ENCODE data around the gene TMPRSS11A.

Gene TMPRSS11A

GRCh38 chr4:67963356-67963755 is at the start of gene TMPRSS11A:
TSS of gene TMPRSS11A (minus strand) at chr4:67963493. CDS start at chr4:67963393, 100 bp downstream.
- no peak for DNase-seq

- DNase-seq: no peak
Observed at GRCh38 chr4:68011684-68012083, 48.4 kb upstream of the TMPRSS11A start.

GRCh38 chr4:68002906-68003305 is 39.6 kb upstream of the TMPRSS11A start:
- no peak for DNase-seq

GRCh38 chr4:67996127-67996526 is 32.8 kb upstream of the TMPRSS11A start:
- DNase-seq: no peak

- no peak for DNase-seq
Observed at GRCh38 chr4:67988991-67989390, 25.7 kb upstream of the TMPRSS11A start.

GRCh38 chr4:67983333-67983732 is 20.0 kb upstream of the TMPRSS11A start:
- no peak for DNase-seq

- DNase-seq: no peak
Observed at GRCh38 chr4:67980512-67980911, 17.2 kb upstream of the TMPRSS11A start.

GRCh38 chr4:67973608-67974007 is 10.3 kb upstream of the TMPRSS11A start:
- no peak for DNase-seq

- DNase-seq: no peak
Observed at GRCh38 chr4:67954890-67955289, 8.4 kb downstream of the TMPRSS11A start.

GRCh38 chr4:67941074-67941473 is 22.2 kb downstream of the TMPRSS11A start:
- no peak for DNase-seq

GRCh38 chr4:67940506-67940905 is 22.8 kb downstream of the TMPRSS11A start:
- no peak for DNase-seq

- no peak for DNase-seq
Observed at GRCh38 chr4:67939195-67939594, 24.1 kb downstream of the TMPRSS11A start.

GRCh38 chr4:67935888-67936287 is 27.4 kb downstream of the TMPRSS11A start:
- DNase-seq: no peak

- DNase-seq: no peak
Observed at GRCh38 chr4:67934628-67935027, 28.7 kb downstream of the TMPRSS11A start.

GRCh38 chr4:67933755-67934154 is 29.5 kb downstream of the TMPRSS11A start:
- DNase-seq: no peak

GRCh38 chr4:67933038-67933437 is 30.3 kb downstream of the TMPRSS11A start:
- DNase-seq: no peak

- no peak for DNase-seq
Observed at GRCh38 chr4:67931256-67931655, 32.0 kb downstream of the TMPRSS11A start.

GRCh38 chr4:67929426-67929825 is 33.9 kb downstream of the TMPRSS11A start:
- no peak for DNase-seq

- DNase-seq: no peak
Observed at GRCh38 chr4:67928546-67928945, 34.7 kb downstream of the TMPRSS11A start.

GRCh38 chr4:67927251-67927650 is 36.0 kb downstream of the TMPRSS11A start:
- no peak for DNase-seq

GRCh38 chr4:67926485-67926884 is 36.8 kb downstream of the TMPRSS11A start:
- no peak for DNase-seq

GRCh38 chr4:67922697-67923096 is 40.6 kb downstream of the TMPRSS11A start:
- no peak for DNase-seq

- DNase-seq: no peak
Observed at GRCh38 chr4:67918428-67918827, 44.9 kb downstream of the TMPRSS11A start.

GRCh38 chr4:67915400-67915966 is 47.8 kb downstream of the TMPRSS11A start:
- no peak for DNase-seq

GRCh38 chr4:67912080-67912479 is 51.2 kb downstream of the TMPRSS11A start:
- no peak for DNase-seq

GRCh38 chr4:67911638-67912037 is 51.7 kb downstream of the TMPRSS11A start:
- no peak for DNase-seq

Measured in stimulated activated CD4-positive, alpha-beta T cell treated with anti-CD3 and anti-CD28 coated beads, Interleukin-2, amount 100 ng/mL, for 48 hours (primary cell).